Stomach (tissue), 4 donors: ENCODE data around the gene NDUFA8.

Experiments
- CTCF ChIP-seq, 7 experiments: fragments of 450-650 bp in 4 of 7; fragments of 200-600 bp in 3 of 7; sonication (generic) in 3 of 7; IDR thresholded peaks; one replicate each; pipeline ENCODE4 v1.5.1; 2016 to 2019; ENCODE audit warnings: antibody characterized with exemption in 7 of 7, control low read depth in 2 of 7, mild to moderate bottlenecking in 1 of 7
- EP300 ChIP-seq: sonication (generic); formaldehyde crosslinking; IDR thresholded peaks from one replicate; pipeline ENCODE4 v1.6.1; 2017; ENCODE audit warnings: antibody characterized with exemption
- POLR2A ChIP-seq, 4 donors: fragments of 450-650 bp; IDR thresholded peaks; one replicate each; pipeline ENCODE4 v1.6.1; 2016; ENCODE audit warnings: antibody characterized with exemption in 4 of 4, control low read depth in 2 of 4, mild to moderate bottlenecking in 1 of 4, moderate library complexity in 1 of 4
- POLR2AphosphoS5 ChIP-seq, 3 donors: sonication (generic); formaldehyde crosslinking; IDR thresholded peaks; one replicate each; pipeline ENCODE4 v1.6.1; 2016; ENCODE audit warnings: antibody characterized with exemption in 3 of 3

GRCh38 chr9:122195875-122196274 is 36.3 kb upstream of the NDUFA8 start:
- TF ChIP-seq POLR2A (IDR thresholded peaks at IDR 0.05) = no peak
- TF ChIP-seq CTCF (IDR thresholded peaks at IDR 0.05) = no peak
- no peak for TF ChIP-seq EP300
- no peak for TF ChIP-seq POLR2AphosphoS5 (IDR thresholded peaks at IDR 0.05)
